ENCODE data around the gene CEND1.
"Not testable (repeated sequence)": the region's sequence is repeated elsewhere in the genome, so short reads cannot be mapped to it uniquely, and the experiment has no call there.

The CEND1 gene

GRCh38 chr11:763073-763463 lies 26.8 kb downstream of the CEND1 start:
- FAIRE-seq, result no peak

GRCh38 chr11:762421-763072 lies 27.3 kb downstream of the CEND1 start:
- FAIRE-seq, result no peak

- no peak for FAIRE-seq
Observed at GRCh38 chr11:761526-762108, 28.3 kb downstream of the CEND1 start.

- no peak for FAIRE-seq
Observed at GRCh38 chr11:760236-760635, 29.7 kb downstream of the CEND1 start.

GRCh38 chr11:749731-750130 lies 40.2 kb downstream of the CEND1 start:
- FAIRE-seq, result no peak

GRCh38 chr11:748007-748359 lies 41.9 kb downstream of the CEND1 start:
- no peak for FAIRE-seq

GRCh38 chr11:747158-748006 lies 42.5 kb downstream of the CEND1 start, which contains the start of gene TALDO1:
Gene TALDO1 (plus strand): TSS chr11:747464. CDS start chr11:747482, 18 bp downstream.
- no peak for FAIRE-seq

- no peak for FAIRE-seq
Observed at GRCh38 chr11:746289-747157, 43.4 kb downstream of the CEND1 start.

- FAIRE-seq, result no peak
Observed at GRCh38 chr11:745428-745827, 44.5 kb downstream of the CEND1 start.

- no peak for FAIRE-seq
Observed at GRCh38 chr11:742571-743201, 47.2 kb downstream of the CEND1 start.

GRCh38 chr11:742156-742546 lies 47.7 kb downstream of the CEND1 start:
- FAIRE-seq, result no peak

- FAIRE-seq, result not testable (repeated sequence)
Observed at GRCh38 chr11:737899-738298, 52.0 kb downstream of the CEND1 start.

GRCh38 chr11:737366-737765 lies 52.5 kb downstream of the CEND1 start:
- no peak for FAIRE-seq

Data from colon (tissue), 2 donors.